Inferior parietal cortex (tissue), 1 donor: ENCODE data around the gene ADI1.
A peak's percentile ranks its signal among the peaks of the same experiment; 100 is the strongest.
"Not testable (repeated sequence)": the region's sequence is repeated elsewhere in the genome, so short reads cannot be mapped to it uniquely, and the experiment has no call there.

Experiments
- DNase-seq: peaks from one replicate; pipeline ENCODE4 v3.0.0-alpha.2; 2016; ENCODE audit errors: extremely low spot score

Gene ADI1

DNA sequence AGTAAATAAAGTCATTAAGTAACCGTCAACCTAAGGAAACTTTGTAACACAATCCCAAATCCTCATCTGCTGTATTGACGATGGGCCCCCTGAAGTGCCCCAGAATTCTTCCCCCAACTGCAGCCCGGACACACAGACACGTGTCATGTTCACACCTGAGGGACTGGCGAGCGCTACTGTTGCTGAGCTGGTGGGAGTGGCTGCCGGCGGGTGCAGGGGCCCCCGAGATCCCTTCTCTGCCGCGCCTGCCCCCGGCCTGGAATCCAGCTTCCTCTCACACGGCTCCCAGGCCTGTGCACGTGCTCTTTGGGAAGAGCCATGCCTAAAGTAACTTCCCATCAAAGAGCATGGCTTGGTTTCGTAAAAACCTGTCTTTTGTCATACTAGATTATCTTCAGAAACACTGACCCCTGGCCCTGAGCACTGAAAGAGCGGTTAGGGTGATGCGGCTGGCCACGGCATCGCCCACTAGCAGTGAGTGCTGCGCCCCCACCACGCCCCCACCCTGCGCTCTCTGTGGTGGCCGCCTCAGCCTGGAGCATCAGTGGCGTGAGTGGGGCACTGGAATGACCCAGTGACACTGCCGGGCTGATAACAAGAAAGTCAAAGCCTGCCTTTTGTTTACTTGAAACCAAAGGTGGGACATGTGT lies 56.0 kb downstream of the ADI1 start:
- no peak for DNase-seq

DNA sequence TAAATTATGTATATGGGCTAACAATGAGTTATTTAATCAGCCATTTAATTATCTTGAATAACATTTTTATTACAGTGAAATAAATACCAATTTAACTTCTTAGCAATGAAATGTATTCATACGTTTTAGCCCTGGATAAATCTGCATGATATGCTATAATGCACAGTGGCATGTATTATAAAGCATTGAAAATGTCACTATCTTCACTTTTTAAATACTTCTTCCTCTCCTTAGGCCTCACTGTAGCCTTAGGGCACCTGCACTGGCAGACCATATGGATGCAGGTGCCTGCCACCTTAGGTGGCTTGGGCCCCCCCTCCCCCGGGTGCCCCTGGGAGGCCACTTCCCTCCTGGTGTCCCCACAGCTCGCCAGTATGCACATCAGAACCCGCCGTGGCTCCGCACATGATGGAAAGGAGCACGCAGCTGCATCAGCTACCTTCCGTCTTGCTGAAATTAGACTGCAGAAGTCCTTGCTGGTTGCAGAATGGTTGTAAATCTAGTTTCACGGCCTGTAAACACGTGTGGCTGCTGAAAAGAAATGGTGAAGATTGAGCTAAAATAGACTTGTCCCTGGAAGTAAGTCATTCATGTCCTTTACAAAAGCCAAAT lies 56.7 kb downstream of the ADI1 start:
- no peak for DNase-seq

DNA sequence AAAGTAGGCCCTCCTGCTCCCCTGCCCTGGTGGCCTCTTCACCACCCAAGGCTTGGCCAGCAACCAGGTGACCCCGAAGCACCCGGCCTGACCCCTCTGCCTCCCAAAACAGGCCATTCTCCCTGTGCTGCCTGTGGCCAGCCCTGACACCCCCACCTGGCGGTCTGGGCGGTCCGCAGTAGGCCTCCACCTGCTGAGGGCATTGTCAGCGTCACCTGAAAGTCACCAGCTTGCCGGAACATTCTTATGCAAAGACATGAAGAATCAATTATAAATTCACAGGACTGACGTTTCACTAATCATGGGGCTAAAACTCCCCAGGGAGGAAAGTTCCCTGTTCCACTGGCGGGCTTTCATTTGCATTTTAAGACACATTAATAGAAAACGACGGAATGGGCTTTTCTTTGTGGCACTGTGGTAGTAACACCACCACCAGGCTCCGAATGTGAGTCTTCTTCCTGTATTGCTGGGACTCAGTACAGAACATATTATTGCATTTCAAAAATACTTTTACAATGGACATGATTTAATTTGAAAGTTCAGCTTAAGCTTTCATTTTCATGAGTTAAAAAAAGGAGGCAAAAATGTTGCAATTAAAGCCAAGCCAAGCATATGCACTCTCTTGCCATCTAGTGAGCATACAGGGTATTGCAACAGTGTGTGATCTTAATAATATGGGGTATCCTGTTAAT lies 57.4 kb downstream of the ADI1 start:
- peak; percentile 89 for DNase-seq

DNA sequence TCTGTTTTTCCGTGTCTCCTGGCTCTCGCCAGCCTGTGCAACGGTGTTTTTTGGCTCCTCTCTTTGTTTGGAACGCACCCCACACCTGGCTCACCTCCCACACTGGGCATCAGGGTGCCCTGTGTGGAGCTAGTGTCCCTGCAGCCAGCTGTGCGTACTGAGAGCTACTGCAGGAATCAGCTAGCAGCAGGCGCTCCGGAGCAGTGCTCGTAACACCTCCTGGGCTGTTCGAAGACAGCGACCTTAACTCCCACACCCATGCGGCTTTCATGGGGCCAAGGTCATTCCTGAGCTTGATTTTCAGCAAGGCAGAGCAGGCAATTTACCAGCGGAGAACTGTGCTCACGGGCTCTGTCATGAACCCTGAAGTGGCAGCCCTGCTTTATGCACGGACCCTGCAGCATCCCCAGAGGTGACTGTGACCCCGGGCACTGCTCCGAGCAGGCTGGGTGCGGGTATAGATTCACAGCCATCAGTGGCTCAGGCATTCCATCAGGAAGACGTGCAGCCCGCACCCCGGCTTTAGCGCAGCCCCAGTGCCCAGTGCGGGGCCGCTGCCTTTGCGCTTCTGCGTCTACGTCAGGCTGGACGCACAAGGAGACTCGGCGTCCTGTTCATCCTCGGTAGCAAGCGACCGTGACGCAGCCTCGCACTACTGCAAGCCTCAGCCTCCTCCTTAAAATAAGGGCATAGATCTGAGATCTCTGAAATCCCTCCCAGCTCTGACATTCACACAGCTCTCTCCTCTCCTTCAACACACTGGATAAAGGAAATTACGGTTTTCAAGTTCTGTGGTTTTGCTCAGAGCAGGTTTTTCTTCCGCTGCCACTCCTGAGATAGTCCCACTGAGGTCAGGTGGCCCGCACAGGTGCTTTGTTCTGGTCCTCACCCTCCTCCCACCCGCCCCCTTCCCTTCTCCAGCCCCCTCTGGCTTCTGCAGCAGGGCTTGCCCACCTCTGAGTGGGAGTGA lies 58.2 kb downstream of the ADI1 start:
- DNase-seq = no peak

DNA sequence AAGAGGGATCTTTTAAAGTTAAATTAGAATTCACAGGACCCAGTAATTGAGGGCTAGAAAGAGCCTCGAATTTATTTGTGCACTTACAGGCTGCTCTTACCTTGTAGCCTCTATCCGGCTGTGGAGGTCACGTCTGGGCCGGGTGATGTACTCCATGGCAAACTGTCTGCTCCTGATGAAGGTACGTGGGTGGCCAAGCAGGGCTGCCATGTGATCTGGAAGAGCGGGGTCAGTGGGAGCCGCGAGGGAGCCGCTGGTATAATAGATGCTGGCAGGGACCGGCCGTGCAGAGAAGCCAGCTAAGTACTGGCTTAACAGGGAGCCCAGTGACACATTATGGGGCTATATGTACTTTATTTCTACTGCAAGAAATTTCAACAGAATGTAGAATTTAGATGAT lies 59.2 kb downstream of the ADI1 start:
- DNase-seq = no peak

DNA sequence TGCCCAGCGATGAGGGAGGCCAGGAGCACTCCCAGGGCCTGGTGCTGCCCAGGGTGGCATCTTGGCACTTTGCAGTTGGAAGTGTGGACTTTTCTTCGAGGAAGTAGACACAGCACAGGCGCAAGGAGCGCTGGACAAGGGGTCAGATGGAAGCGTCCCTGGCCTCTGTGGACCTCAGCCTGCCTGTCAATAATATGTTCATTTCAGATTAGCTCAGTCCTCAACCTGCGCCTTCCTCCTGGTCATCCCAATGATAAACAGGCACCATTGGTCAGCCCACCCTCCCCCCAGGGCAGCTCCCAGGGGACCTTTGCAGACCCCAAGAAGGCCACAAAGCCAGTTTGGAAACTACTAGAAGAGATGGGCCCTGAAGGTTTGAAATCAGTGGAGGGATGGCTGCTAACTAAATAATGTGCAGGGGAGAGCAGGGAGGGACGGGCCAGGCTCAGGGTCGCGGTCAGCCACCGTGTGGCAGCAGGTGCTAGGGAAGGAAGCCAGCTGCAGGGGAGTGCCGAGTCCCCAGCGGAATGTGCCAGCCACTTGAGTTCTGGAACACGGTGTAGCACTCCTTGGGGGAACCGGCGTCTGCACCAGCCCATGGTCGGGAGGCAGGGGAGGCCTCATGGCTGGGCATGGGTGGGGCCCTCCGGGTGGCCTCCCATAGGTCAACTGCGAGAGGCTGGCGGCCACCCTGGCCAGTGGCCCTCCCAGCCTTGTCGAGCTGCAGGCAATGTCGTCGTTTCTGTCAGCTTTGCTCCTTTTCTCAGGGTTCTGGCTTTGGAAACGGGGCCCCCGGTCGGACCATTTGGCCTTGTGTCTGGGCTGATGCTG lies 59.9 kb downstream of the ADI1 start:
- DNase-seq = no peak

DNA sequence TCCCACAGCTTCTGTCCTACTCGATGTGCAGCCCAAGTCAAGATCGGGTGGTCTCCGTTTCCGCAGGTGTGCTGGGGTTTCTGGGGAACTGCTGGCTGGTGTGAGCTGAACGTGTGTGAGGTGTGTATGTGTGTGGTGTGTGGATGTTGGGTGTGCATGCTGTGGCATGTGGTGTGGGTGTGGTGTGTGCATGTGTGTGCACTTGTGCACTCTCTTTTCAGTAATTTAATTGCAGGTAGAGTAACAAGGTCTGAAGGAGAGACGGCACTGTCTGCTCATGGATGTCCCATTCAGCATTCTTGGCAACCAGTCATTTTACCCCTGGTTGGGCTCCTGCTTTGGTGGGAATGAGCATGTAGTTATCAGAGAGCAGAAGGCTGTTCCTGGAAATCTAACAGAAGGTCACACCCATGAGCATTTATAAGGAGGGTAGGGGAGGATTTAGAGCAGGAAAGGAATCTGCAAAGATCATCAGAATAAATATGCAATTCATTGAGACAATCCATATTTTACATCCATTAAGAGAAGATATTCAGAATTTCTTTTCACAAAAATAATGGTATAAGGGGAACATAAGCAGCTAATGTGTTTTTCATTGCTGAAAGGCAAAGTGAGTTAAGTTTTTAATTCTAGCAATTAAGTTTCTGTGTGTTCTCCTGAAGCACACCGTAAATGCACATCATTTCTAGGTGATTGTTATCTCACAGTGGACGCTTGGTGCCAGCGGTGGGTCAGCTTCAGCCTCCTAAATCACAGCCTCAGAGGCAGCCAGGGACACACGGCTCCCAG lies 60.7 kb downstream of the ADI1 start:
- DNase-seq = no peak

DNA sequence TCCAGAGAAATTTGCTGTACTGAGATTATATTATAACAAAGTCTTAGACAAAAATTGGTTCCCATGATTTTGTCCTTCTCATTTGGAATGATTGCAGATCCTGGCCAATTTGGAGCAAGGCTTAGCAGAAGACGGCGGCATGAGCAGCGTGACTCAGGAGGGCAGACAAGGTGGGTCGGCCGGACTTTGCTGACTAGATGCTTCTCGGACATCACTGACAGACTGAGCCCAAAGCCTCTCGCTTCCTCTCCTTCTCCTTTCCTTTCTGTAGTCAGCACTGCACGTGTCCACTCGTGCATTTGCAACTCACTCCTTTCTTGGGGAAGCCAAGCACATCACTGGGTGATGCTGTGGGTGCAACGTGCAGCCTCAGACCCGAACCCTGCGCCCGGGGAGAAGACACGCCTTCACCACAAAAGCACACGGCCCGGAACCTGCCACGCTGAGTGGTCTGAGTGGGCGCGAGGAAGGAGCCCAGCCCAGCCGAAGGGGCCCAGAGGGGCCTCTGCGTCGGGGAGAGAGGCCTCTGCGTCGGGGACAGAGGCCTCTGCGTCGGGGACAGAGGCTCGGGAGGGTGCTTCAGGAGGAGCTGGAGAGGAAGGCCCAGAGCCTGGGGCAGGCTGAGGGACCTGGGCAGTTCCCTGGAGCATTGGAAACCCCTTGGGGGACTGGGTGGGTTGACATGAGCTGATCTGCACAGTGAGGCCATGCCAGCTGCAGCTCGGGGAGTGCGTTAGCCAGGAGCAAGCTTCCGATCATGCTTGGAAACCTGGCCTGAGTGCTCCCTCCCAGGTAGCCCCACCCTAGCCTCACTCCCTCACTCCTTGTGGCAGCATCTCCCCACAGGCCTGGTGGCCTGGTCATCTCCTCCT lies 61.6 kb downstream of the ADI1 start:
- DNase-seq = no peak

DNA sequence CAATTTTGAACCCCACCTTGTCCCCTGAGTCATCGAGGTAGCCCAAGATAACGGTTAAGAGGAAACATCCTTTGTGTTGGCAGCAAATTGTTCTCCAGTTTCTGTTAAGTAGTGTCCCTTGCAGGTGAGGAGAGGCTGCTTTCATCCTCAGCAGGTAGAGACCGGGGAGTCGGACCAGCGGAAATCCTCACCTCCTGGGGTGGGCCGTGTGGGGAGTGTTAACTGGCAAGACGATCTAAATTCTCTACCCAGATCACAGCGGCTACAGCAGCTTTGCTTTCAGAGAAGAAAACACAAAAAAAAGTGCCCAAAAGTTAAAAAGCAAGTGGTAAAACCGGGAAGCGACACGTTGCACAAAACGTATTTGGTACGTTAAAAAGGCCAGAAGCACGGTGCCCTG lies 63.2 kb downstream of the ADI1 start:
- DNase-seq = no peak

DNA sequence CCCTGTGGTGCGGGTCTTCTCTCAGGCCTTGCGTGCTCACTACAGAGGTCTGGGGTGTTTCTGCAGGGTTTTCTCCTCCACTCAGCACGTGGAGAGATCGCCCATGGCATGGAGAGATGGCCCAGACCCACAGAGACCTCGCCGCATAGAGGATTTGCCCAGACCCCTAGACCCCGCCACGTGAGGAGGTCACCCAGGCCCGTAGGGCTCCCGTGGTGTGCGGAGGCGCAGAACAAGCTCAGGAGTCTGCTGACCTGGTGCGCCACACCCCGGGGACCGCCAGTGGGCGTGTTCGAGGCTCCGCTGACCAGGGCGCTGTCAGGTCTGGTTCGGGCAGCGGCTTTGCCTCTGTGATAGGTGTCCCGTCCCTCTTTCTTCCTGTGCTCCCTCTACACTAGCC lies 64.5 kb downstream of the ADI1 start:
- DNase-seq = no peak

DNA sequence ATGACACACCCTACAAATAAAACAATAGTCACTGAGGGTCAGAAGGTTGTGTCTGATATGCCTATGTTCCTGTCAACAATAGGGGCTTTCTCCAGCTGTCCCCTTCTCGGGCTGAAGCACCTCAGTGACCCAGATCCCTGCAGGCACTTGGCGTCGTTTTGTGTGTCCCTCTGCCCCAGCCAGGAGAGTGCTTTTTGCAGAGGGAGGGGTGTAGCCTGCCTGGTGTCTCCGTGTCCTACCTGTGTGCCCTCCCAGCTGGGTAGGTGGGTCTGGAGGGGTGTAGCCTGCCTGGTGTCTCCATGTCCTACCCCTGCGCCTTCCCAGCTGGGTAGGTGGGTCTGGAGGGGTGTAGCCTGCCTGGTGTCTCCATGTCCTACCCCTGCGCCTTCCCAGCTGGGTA lies 65.3 kb downstream of the ADI1 start:
- not testable (repeated sequence) for DNase-seq

DNA sequence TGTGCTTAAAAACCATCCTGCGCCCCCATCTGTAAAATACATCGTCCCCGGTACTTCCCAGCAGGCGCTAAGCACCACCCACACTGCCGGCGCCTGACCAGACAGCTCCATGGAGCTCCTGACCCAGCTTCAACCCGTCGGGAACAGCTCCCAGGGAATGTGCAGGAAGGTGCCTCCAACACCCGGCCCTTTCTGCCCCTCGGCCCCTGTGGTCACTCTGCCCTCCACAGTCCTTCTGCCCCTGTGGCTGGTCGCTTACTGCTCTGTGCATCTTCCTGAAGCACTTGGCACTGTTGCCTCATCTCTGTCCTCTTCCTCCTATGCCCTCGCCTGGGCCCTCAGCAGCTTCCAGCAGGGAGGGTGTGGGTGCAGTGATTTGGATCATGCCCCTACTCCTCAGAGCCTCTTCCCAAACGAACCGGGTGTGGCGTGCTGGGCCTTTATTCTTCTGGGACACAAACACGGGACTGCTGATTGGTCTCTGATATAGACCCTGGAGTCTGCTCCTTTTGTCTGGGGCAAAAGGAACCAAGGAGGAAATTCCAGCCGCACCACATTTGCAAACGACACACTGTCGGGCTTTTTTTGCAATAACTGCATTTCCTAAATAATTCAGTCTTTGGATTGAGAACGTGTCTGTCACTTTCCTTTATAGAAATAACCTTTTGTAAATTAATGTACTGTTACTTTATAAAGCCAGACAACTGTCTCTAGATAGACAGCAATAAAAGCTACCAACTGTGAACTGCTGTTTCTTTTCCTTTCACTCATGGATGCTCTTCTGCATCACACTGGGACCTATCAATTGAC lies 65.9 kb downstream of the ADI1 start:
- no peak for DNase-seq

DNA sequence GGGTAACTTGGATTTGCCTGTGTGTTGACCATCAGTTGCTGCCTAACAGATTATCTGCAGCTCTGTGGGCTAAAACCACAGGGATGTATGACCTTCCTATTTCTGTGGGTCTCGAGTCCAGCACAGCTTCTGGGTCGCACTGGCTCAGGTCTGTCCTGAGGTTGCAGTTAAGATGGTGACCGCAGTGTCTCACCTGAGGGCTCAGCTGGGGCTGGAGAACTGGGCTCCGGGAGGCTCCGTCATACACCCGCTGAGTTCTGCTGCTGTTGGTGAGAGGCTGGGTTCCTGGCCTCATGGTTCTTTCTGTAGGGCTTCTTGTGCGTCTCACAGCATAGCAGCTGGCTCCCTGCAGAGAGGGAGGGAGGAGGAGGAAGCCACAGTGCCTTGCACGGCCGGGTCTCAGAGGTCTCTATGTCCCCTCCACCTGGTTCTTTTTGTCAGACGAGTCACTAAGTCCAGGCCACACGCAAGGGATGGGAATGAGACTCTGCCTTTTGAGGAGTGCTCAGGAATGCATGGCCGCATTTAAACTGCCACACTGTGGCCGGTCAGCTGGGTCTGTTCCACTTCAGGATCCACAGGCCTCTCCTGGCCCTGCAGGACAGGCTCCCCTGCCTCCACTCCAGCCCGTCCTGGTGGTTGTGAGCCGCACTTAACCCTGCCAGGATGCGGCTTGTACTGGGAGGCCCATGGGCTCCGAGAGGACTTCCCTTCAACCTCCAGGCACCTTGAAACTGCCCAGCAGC lies 67.2 kb downstream of the ADI1 start:
- no peak for DNase-seq

DNA sequence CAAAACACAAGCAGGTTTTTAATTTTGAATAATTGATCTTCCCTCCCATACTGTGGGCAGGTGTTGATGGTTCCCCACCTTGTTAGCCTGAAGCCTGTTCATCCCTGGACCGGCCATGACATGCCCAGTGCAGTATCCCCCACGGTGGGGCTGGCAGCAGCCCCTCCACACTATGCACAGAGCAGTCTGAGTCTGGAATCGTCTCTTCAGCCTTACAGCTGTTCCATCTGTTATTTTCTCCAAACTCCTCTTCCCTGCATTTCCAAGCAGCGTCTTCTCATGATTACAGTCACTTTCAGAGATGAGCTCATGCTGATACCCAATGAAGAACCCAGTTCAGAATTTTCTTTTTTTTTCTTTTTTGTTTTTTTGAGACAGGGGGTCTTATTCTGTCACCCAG lies 68.2 kb downstream of the ADI1 start:
- no peak for DNase-seq

DNA sequence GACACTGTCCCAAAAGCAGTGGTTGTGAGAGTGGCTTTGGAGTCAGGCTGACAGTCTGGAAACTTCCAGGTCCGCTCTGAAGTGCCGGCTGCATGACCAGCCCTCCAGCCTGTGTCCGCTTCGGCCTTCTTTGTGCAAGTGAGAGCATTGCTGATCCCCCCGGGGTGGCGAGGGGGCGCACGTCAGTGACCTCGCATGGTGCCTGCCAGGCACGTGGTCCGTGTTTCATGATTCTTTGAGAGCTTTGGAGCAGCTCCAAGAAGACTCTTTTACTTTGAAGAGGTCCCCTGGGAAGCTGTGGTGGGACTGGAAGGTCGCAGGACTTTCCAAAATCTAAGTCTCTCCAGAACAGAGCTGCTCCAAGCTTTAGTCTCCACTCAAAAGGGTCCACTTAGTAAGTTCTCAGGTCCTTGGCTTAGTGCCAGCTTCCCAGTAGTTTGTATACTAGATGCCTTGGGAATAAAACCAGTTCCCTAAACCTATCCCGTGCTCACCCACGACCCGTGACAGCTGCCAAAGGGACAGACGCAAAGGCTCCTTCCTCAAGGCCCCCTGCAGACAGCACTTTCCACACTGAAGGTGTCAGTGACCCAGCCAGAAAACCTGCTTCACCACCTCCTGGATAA lies 68.8 kb downstream of the ADI1 start:
- DNase-seq = no peak

DNA sequence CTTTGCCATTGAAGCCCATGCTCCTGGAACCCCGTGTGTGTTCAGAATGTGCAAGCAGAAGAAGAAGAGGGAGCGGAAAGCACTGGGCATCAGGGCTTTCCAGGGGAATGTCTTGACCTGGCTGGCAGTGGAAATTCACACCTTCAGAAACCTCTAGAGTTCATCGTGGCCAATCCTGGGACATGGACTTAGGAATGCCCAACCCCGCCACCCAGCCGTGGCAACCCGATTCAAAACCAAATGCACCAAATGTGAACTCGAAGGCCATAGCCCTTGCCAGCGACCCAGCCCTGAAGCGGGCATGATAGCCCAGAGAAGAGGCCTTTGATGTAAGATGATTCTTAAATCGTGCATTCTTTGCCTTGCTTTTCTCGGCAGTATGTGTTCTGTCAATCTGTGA lies 69.4 kb downstream of the ADI1 start:
- no peak for DNase-seq

DNA sequence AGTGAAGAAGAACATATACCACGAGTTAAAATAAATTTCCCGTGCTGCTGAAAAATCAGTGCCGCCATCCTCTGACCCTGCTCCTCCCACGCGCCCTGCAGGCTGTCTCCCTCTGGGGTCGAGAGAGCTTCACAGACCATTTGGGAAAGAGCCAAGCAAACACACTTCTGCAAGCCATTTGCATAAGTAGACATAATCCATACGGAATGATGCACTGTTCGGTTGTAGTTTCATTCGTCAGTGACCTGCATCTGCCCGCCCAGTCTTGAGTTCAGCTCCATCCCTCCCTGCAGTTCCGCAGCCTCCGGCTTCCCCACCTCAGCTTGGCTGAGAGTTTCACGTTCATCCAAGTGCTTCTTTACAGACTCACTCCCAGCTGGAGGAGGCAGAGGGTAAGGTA lies 70.2 kb downstream of the ADI1 start:
- no peak for DNase-seq
